WTC11 (cell line): ENCODE data around the gene GJC1. TPM values are rescaled to one million over a fixed set of nuclear protein-coding genes. Genes with fewer than 3 reads are reported as not detected.
A peak's percentile ranks its signal among the peaks of the same experiment; 100 is the strongest.

ENCODE experiments used
- ATAC-seq: fragments of 200-7000 bp; cut with Tn5 transposase; 2 replicates; pipeline ENCODE4 v1.10.0; 2021; ENCODE audit warnings: mild to moderate bottlenecking, moderate library complexity
- CTCF ChIA-PET: fragments of 300-600 bp; sonication (Branson Sonifier 250); formaldehyde crosslinking; loops from one replicate; lab custom pipeline; 2021; ENCODE audit warnings: antibody characterized with exemption; lab: Charles Lee
- POLR2A ChIA-PET: fragments of 350-600 bp; sonication (Branson Sonifier 250); formaldehyde crosslinking; loops from one replicate; lab custom pipeline; 2021; ENCODE audit warnings: antibody characterized with exemption; lab: Charles Lee
- DNase-seq: peaks from one replicate; pipeline ENCODE4 v3.0.0; 2021; ENCODE audit warnings: low spot score
- H3K27ac Mint-ChIP-seq: 2 replicates; pipeline ENCODE4 v1.8.0; 2021; ENCODE audit warnings: mixed read lengths
- H3K27me3 Mint-ChIP-seq: 2 replicates; pipeline ENCODE4 v1.8.0; 2021; ENCODE audit warnings: low read depth, mild to moderate bottlenecking, moderate library complexity, mixed read lengths
- H3K36me3 Mint-ChIP-seq: 2 replicates; pipeline ENCODE4 v1.8.0; 2021; ENCODE audit warnings: mixed read lengths
- H3K4me1 Mint-ChIP-seq: 2 replicates; pipeline ENCODE4 v1.8.0; 2022; ENCODE audit warnings: mixed read lengths
- H3K4me3 Mint-ChIP-seq: 2 replicates; pipeline ENCODE4 v1.8.0; 2021; ENCODE audit warnings: mild to moderate bottlenecking, moderate library complexity, mixed read lengths
- H3K9me3 Mint-ChIP-seq: 2 replicates; pipeline ENCODE4 v1.8.0; 2021; ENCODE audit warnings: mixed read lengths
- ARID4B ChIP-seq: sonication (generic); formaldehyde crosslinking; IDR thresholded peaks from 2 replicates; pipeline ENCODE4 v1.8.0; 2023; ENCODE audit warnings: missing genetic modification reagents, mild to moderate bottlenecking, borderline replicate concordance
- CDX4 ChIP-seq: fragments of 250-450 bp; sonication (Bioruptor Pico); IDR thresholded peaks from 2 replicates; pipeline ENCODE4 v1.9.0; 2021; ENCODE audit warnings: moderate library complexity, mild to moderate bottlenecking, inconsistent platforms, borderline replicate concordance
- CREB1 ChIP-seq: sonication (generic); formaldehyde crosslinking; IDR thresholded peaks from 2 replicates; pipeline ENCODE4 v1.8.0; 2023; ENCODE audit warnings: mild to moderate bottlenecking, missing genetic modification reagents
- ESRRA ChIP-seq: sonication (generic); formaldehyde crosslinking; IDR thresholded peaks from 2 replicates; pipeline ENCODE4 v1.8.1; 2022; ENCODE audit warnings: mild to moderate bottlenecking, missing genetic modification reagents, borderline replicate concordance
- ETV6 ChIP-seq: sonication (generic); formaldehyde crosslinking; IDR thresholded peaks from 2 replicates; pipeline ENCODE4 v1.8.1; 2022; ENCODE audit warnings: mild to moderate bottlenecking, missing genetic modification reagents
- GABPB1 ChIP-seq: sonication (generic); formaldehyde crosslinking; IDR thresholded peaks from 2 replicates; pipeline ENCODE4 v1.8.1; 2023; ENCODE audit warnings: mild to moderate bottlenecking, missing genetic modification reagents
- JAZF1 ChIP-seq: fragments of 250-450 bp; sonication (Bioruptor Pico); IDR thresholded peaks from 2 replicates; pipeline ENCODE4 v1.9.0; 2021; ENCODE audit warnings: moderate library complexity, mild to moderate bottlenecking, inconsistent platforms
- MLX ChIP-seq: sonication (generic); formaldehyde crosslinking; IDR thresholded peaks from 2 replicates; pipeline ENCODE4 v1.8.1; 2023; ENCODE audit warnings: mild to moderate bottlenecking, missing genetic modification reagents, moderate library complexity
- RORB ChIP-seq: fragments of 250-450 bp; sonication (Bioruptor Pico); IDR thresholded peaks from 2 replicates; pipeline ENCODE4 v1.9.0; 2021; ENCODE audit warnings: mild to moderate bottlenecking
- STAT6 ChIP-seq: sonication (generic); formaldehyde crosslinking; conservative IDR thresholded peaks from 2 replicates; pipeline ENCODE4 v1.8.1; 2023; ENCODE audit warnings: mild to moderate bottlenecking, low read depth, missing genetic modification reagents, moderate library complexity
- TP53 ChIP-seq: sonication (generic); formaldehyde crosslinking; IDR thresholded peaks from 2 replicates; pipeline ENCODE4 v1.8.1; 2023; ENCODE audit warnings: mild to moderate bottlenecking, missing genetic modification reagents
- ZNF532 ChIP-seq: fragments of 250-450 bp; sonication (Bioruptor Pico); IDR thresholded peaks from 2 replicates; pipeline ENCODE4 v1.9.0; 2021; ENCODE audit warnings: mild to moderate bottlenecking, borderline replicate concordance
- ZNF671 ChIP-seq: fragments of 250-450 bp; sonication (Bioruptor Pico); IDR thresholded peaks from 2 replicates; pipeline ENCODE4 v1.8.0; 2021; ENCODE audit warnings: mild to moderate bottlenecking
- total RNA-seq: library from RNA; stranded (reverse); gene quantifications from 3 replicates; pipeline ENCODE4 v1.2.3, GENCODE V29; 2021

Gene GJC1
- total RNA-seq, 1 experiment from 2014 or later = 104 TPM

- no peak for TF ChIP-seq ARID4B
- TF ChIP-seq ESRRA (CRISPR knock-in tag) = no peak
- TF ChIP-seq CREB1 (CRISPR knock-in tag) = no peak
- TF ChIP-seq ZNF532 (CRISPR knock-in tag) = no peak
- no peak for TF ChIP-seq ZNF671 (CRISPR knock-in tag)
- TF ChIP-seq STAT6 (CRISPR knock-in tag) = no peak
- no peak for TF ChIP-seq MLX
- no peak for TF ChIP-seq CDX4 (CRISPR knock-in tag)
- no peak for TF ChIP-seq ETV6 (CRISPR knock-in tag)
Observed at GRCh38 chr17:44875761-44876160, 45.7 kb upstream of the GJC1 start (continued).

- Mint-ChIP-seq H3K9me3 (no peaks in the 10 kb centered on the region), H3K27ac (0 out of 2 replicates have a peak overlapping the region, but pooled peaks have one; percentile 7), H3K27me3 (no peaks in the 10 kb centered on the region), H3K4me1 (no peaks in the 10 kb centered on the region), H3K4me3 (no peak overlapping the region)
- POLR2A ChIA-PET = no interaction called here
- no peak for DNase-seq
- TF ChIP-seq RORB (CRISPR knock-in tag) = no peak
- TF ChIP-seq ARID4B = no peak
- TF ChIP-seq JAZF1 (CRISPR knock-in tag) = no peak
- TF ChIP-seq GABPB1 (CRISPR knock-in tag) = no peak
- TF ChIP-seq TP53 (CRISPR knock-in tag) = no peak
- no peak for TF ChIP-seq CREB1 (CRISPR knock-in tag)
- TF ChIP-seq CDX4 (CRISPR knock-in tag) = no peak
- TF ChIP-seq, all 79 proteins: peak for 0
- CTCF ChIA-PET = no interaction called here
- ATAC-seq = no peak
- peaks cover 71% of the 10 kb centered on the region for H3K36me3 Mint-ChIP-seq
Observed at GRCh38 chr17:44872131-44872768, 42.2 kb upstream of the GJC1 start.
